ENCODE results near the gene URB1.

URB1 gene

DNA sequence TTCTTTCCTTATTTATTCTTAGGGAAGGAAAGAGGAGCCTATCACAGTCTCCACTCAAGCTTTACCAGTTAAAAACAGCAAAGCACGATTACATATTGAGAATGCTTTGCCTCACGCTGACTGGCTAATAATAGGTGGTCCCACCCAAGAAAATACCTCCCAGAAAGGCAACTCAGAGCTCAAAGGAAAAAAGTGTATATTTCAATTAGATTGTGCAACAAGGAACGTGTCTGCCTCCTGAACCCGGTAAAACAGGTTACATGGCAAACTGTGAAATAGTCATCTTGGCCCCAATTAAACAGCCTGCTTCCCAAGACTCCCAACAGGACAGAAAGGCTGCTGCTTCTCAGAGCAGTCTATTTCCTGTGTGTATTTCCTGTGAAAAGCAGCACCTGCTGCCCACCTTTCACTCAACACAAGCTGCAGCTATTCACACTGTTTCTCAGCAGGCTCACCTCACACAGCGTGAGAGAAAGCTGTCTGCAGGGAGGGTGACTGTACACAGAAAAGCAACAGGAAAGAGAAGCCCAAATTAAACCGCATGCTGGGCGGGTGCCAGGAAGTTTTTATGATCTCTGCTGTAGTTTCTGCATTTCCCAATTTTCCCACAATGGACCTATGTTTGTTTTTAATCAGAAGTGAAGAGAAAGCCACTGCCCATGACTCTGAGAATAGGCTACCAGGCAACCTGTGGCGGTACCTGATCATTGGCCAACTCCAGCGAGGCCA is 44.0 kb downstream of the URB1 start:
- H3K4me1 ChIP-seq (ENCODE audit: insufficient read depth, low read length, poor library complexity, severe bottlenecking), result no peaks in the 10 kb centered on the region
- H4K20me1 ChIP-seq (ENCODE audit: insufficient read depth, low read length, poor library complexity, severe bottlenecking), result no peaks in the 10 kb centered on the region
- H3K27me3 ChIP-seq (ENCODE audit: insufficient read depth, low read length, poor library complexity, severe bottlenecking), result no peaks in the 10 kb centered on the region
- no peak overlapping the region for H3K4me3 ChIP-seq (ENCODE audit: low read length, poor library complexity, severe bottlenecking)
- no peaks in the 10 kb centered on the region for H3F3A ChIP-seq (ENCODE audit: low read depth)
- no peak overlapping the region for H2AFZ ChIP-seq (ENCODE audit: low read length)
- 0 out of 2 replicates have a peak, but pooled peaks cover 2% of the 10 kb centered on the region for H3K9me3 ChIP-seq (ENCODE audit: insufficient read depth, low read depth, low read length)
- H3K9me2 ChIP-seq (replicated peaks; ENCODE audit: low read depth, low read length), result no peaks in the 10 kb centered on the region
- peaks cover 21% of the 10 kb centered on the region; the same call in 1 of the 2 replicates for H3K36me3 ChIP-seq (ENCODE audit: insufficient read depth, low read length)
- no peak overlapping the region for H3K4me2 ChIP-seq (ENCODE audit: low read depth, low read length, poor library complexity, severe bottlenecking)
- no peak overlapping the region for H3K9ac ChIP-seq (ENCODE audit: low read depth, low read length, poor library complexity, severe bottlenecking)
- no peaks in the 10 kb centered on the region for H3K79me2 ChIP-seq (ENCODE audit: insufficient read depth, low read length)
- TF ChIP-seq CTCF (conservative IDR thresholded peaks at IDR 0.05; ENCODE audit: low read length) (no peak), EZH2phosphoT487 (IDR thresholded peaks at IDR 0.05; ENCODE audit: borderline replicate concordance) (no peak)

GRCh38 chr21:32347977-32348376 is 44.8 kb downstream of the URB1 start:
- H3K9ac ChIP-seq (ENCODE audit: low read depth, low read length, poor library complexity, severe bottlenecking), result no peak overlapping the region
- no peak overlapping the region for H3K4me3 ChIP-seq (ENCODE audit: low read length, poor library complexity, severe bottlenecking)
- H4K20me1 ChIP-seq (ENCODE audit: insufficient read depth, low read length, poor library complexity, severe bottlenecking), result no peaks in the 10 kb centered on the region
- no peak overlapping the region for H3K4me2 ChIP-seq (ENCODE audit: low read depth, low read length, poor library complexity, severe bottlenecking)
- H3F3A ChIP-seq (ENCODE audit: low read depth), result no peaks in the 10 kb centered on the region
- H2AFZ ChIP-seq (ENCODE audit: low read length), result no peak overlapping the region
- no peaks in the 10 kb centered on the region for H3K27me3 ChIP-seq (ENCODE audit: insufficient read depth, low read length, poor library complexity, severe bottlenecking)
- no peaks in the 10 kb centered on the region for H3K9me2 ChIP-seq (replicated peaks; ENCODE audit: low read depth, low read length)
- TF ChIP-seq CTCF (conservative IDR thresholded peaks at IDR 0.05; ENCODE audit: low read length), result no peak
- no peak for TF ChIP-seq EZH2phosphoT487 (IDR thresholded peaks at IDR 0.05; ENCODE audit: borderline replicate concordance)
- H3K36me3 ChIP-seq (ENCODE audit: insufficient read depth, low read length), result peaks cover 24% of the 10 kb centered on the region; the same call in 1 of the 2 replicates
- H3K79me2 ChIP-seq (ENCODE audit: insufficient read depth, low read length), result no peaks in the 10 kb centered on the region
- H3K4me1 ChIP-seq (ENCODE audit: insufficient read depth, low read length, poor library complexity, severe bottlenecking), result no peaks in the 10 kb centered on the region
- 0 out of 2 replicates have a peak, but pooled peaks cover 2% of the 10 kb centered on the region for H3K9me3 ChIP-seq (ENCODE audit: insufficient read depth, low read depth, low read length)

DNA sequence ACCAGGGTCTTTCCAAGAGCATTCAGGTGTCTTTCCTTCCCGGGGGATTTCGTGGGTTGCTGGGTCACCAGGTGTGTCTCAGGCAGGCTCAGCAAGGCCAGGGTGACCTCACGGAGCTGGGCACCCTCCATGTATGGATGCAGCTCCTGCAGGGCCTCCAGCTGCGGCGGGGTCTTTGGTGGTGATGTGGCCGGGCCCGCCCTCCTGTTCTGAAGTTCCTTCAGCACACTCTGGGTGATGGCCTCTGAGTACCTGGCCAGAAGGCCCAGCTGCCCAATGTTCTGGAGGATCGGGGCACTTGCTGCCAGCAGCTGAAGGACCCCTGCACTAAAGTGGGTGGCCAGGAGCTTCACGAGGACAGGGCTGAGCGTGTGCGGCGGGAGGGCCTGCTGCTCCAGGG is 45.5 kb downstream of the URB1 start:
- Histone ChIP-seq H3K4me1 (ENCODE audit: insufficient read depth, low read length, poor library complexity, severe bottlenecking) (no peaks in the 10 kb centered on the region), H3K9me2 (replicated peaks; ENCODE audit: low read depth, low read length) (no peaks in the 10 kb centered on the region), H3F3A (ENCODE audit: low read depth) (no peaks in the 10 kb centered on the region), H3K9me3 (ENCODE audit: insufficient read depth, low read depth, low read length) (0 out of 2 replicates have a peak, but pooled peaks cover 2% of the 10 kb centered on the region), H3K27me3 (ENCODE audit: insufficient read depth, low read length, poor library complexity, severe bottlenecking) (no peaks in the 10 kb centered on the region), H3K4me3 (ENCODE audit: low read length, poor library complexity, severe bottlenecking) (no peak overlapping the region), H3K36me3 (ENCODE audit: insufficient read depth, low read length) (peaks cover 21% of the 10 kb centered on the region; the same call in 1 of the 2 replicates), H3K4me2 (ENCODE audit: low read depth, low read length, poor library complexity, severe bottlenecking) (no peak overlapping the region), H3K79me2 (ENCODE audit: insufficient read depth, low read length) (no peaks in the 10 kb centered on the region), H2AFZ (ENCODE audit: low read length) (no peak overlapping the region), H4K20me1 (ENCODE audit: insufficient read depth, low read length, poor library complexity, severe bottlenecking) (no peaks in the 10 kb centered on the region), H3K9ac (ENCODE audit: low read depth, low read length, poor library complexity, severe bottlenecking) (no peak overlapping the region)
- no peak for TF ChIP-seq CTCF (conservative IDR thresholded peaks at IDR 0.05; ENCODE audit: low read length)
- TF ChIP-seq EZH2phosphoT487 (IDR thresholded peaks at IDR 0.05; ENCODE audit: borderline replicate concordance), result no peak

Data from Loucy (cell line).